ENCODE measurements around the gene ANKS6.
"Not testable (repeated sequence)": the region's sequence is repeated elsewhere in the genome, so short reads cannot be mapped to it uniquely, and the experiment has no call there.

The ANKS6 gene

DNA sequence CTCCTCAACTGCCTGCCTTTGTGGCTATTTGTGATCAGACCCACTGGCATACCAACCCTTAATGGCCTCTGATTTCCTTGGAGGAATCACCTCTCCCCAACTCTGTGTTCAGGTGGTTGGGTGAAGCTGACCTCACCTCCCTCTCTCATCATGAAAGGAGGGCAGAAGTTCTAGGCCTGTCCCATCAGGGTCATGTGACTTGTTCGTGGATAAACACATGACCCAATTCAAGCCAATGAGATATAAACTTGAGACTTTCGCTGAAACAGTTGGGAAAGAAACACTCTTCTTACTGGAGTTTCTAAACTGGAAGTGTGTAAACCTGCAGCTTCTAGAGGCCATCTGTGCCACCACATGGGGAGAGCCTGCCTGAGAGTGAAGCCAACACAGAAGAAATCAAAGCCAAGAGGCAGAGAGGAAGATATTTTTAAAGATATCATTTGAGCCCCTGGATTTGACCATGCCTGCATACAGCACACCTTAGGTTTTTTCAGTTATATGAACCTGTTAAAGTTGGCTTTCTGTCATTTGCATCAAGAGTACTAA, 93.4 kb downstream of the ANKS6 start:
- no peak for DNase-seq (ENCODE audit: low read depth in 2 of 2)

DNA sequence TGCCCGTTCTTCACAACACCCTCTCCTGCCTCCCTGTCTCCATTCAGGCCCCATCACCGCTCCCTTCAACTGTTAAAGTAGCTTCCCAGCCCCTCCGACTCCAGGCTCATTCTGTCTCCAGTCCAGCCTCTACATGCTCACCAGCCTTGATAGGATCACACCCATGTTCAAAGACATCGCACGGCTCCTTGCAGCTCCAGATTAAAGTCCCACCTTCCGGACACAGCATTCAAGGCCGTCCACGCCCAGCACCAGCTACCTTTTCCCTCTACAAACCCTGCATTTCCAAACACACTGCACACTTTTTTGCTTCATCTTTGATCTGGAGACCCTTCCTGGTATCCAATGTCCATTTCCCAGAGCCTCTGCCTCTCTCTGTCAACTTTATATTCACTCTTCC, 94.0 kb downstream of the ANKS6 start:
- no peak for DNase-seq (ENCODE audit: low read depth in 2 of 2)

DNA sequence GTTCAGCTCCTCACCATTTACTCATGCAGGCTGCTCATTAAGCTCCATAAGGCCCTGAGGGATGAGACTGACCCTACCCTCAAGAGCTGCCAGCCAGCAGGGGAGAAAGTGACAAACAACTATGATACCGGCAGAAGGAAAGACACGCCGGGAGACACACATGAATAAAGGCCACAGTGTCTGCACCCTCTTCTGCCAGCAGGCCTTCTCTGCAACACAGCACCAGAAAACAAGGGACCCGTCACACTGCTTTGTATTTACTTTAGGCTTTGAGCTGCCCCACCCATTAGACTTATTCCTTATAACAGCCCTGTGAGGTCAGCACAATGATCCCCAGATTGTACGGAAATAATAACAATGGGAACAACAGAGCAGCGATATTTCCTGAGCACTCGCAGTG, 94.8 kb downstream of the ANKS6 start:
- no peak for DNase-seq (ENCODE audit: low read depth in 2 of 2)

DNA sequence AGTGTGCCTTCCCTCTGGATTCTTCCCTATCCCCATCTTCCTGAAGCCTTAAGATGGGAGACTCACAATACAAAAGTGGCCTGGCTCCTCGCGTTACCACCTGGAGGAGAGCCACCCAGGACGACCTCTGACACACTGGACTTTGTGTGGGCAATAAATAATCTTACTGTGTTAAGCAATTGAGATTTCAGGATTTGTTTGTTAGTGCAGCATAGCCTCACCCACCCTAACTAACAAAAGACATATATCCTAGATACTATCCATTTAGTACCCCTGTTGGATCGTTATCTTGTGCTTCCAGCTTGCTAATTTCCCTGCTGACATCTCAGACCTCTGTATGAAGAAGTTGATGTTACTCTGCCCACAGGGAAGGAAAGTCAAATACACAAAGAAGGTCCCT, 95.6 kb downstream of the ANKS6 start:
- DNase-seq (ENCODE audit: low read depth in 2 of 2) = no peak

DNA sequence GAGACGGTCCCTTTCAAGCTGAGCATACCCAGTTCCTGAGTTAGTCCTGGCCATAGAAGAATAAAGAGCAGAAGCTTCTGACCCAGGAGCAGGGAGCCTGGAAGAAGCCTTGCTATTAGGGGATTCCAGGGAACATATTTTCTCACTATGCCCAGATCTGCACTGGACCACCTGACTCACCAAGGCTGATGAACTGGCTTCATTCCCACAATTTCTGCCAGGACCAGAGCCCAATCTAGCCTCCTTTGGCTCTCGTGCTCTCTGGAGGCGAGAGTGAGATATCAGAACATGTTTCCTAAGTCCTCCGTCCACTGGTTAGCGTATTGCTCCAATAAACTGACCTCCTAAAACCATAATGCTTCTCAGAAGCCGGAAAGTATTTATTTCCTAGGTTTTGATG, 97.5 kb downstream of the ANKS6 start:
- DNase-seq (ENCODE audit: low read depth in 2 of 2) = no peak

DNA sequence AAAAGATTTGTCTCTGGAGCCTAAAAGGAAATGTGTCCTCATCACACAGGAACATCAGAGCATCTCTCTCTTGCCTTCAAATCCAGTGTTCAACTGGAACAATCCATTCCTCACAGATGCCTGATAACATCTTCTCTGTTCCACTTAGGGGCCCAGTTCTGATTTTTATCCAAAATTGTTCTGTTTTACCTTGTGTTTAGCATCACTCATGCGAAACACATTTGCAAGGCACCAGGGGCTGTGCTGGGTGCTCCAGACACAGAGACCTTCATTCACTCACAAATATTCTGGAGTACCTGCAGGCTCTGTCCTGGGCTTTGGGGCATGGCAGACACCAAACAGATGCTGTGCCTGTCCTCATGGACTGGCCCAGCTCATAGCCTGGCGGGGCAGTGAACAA, 101.4 kb downstream of the ANKS6 start:
- DNase-seq (ENCODE audit: low read depth in 2 of 2) = no peak

DNA sequence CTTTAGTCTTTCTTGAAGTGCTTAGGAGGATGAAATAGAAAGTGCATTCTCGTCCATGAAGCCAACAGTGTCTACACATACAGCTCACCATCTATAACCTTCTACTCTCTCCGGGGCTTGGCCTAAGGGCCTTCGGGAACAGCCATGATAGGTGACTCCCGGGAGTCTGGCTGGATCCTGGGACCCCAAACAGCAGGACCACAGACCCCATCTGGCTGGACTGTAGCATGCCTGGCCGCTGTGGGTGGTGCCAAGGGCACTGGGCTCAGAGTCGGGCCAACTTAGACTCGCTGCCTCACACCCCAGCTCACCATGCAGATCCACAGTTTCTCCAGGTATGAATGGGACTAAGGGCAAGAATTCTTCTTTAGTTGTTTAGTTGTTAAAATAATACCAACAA, 104.0 kb downstream of the ANKS6 start:
- no peak for DNase-seq (ENCODE audit: low read depth in 2 of 2)

DNA sequence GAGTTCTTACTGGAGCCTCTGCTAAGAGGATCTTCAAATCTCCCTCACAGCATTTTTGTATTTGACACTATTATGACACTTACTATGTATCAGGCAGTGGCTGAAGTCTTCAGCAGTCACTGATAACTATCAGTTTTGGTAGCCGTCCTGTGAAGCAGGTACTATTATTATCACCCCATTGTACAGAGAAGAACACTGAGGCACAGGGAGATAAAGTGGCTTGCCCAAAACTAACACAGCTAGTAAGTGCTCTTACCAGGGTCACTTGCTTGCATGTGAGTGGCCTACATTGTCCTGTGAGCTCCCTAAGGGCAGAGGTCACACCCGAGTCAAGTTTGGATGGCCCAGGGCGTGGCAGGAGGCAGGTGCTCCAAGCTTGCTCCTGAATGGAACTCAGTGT, 104.5 kb downstream of the ANKS6 start:
- no peak for DNase-seq (ENCODE audit: low read depth in 2 of 2)

DNA sequence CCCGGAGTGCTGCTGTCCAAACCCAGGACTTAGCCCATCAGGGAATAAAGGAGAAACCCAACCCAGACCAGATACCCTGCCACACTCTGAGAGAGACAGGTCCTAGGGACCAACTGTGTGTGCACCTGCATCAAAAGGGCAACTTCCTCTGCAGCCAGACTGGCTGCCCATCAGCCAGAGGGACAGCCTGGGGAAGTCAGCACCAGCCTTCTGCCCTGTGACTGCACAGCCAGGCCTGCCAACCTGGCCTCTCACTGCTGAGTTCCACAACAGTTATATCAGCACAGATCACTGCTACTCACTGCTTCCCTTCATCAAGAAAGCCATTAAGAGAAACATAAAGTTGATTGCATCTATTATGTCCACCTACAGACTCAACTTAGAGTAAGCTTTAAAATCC, 105.7 kb downstream of the ANKS6 start:
- DNase-seq (ENCODE audit: low read depth in 2 of 2) = no peak

DNA sequence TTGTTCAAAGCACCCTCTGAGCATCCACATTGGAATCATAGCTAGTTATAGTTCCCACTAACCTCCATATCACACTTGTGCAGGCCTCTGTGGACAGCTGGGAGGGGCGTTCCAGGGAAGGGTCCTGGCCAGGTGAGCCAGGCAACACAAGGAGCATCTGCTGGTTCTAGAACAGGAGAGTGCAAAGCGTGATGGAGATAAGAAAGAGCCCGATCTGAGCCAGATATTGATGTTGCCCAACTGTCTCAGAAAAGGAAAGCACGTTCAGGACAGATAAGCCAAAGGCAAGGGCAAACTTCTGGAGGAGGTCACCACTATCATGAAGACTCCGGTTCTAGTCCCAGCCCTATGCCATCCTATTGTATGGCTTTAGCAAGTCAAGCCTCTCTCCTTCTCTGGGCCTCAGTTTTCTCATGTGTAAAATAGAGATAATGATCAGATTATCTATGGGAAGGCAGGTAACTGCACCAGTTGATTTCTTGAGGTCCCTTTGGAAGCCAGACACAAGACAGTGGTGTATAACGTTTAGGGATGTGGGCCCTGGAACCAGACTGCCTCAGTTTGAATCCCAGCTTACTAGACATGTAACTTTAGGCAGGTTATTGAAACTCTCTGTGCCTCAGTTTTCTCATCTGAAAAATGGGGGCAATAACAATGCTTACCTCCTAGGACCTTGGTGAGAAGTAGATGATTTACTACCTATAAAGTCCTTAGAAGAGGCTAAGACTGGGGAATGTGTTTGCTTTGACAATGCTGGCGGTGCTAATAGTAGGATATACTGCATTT, 107.5 kb downstream of the ANKS6 start:
- DNase-seq (ENCODE audit: low read depth in 2 of 2) = no peak

DNA sequence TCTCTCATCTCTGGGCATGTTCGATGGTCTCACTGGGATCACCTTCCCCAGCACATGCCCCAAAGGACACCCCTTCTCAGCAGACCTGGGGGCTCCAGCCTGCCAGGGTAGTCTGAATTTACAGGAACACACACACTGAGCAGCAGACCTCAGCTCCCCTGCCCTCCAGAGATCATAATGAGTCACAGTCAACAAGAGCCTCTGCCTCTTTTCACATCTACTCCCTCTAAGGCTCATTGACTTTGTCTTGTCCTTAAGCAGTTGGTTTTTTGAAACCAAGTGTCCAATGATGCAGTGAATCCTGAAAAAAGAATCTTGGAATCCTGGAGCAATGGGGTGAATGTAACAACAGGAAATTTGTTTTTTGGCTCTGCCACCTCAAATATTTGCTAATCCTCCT, 108.4 kb downstream of the ANKS6 start:
- DNase-seq (ENCODE audit: low read depth in 2 of 2) = no peak

DNA sequence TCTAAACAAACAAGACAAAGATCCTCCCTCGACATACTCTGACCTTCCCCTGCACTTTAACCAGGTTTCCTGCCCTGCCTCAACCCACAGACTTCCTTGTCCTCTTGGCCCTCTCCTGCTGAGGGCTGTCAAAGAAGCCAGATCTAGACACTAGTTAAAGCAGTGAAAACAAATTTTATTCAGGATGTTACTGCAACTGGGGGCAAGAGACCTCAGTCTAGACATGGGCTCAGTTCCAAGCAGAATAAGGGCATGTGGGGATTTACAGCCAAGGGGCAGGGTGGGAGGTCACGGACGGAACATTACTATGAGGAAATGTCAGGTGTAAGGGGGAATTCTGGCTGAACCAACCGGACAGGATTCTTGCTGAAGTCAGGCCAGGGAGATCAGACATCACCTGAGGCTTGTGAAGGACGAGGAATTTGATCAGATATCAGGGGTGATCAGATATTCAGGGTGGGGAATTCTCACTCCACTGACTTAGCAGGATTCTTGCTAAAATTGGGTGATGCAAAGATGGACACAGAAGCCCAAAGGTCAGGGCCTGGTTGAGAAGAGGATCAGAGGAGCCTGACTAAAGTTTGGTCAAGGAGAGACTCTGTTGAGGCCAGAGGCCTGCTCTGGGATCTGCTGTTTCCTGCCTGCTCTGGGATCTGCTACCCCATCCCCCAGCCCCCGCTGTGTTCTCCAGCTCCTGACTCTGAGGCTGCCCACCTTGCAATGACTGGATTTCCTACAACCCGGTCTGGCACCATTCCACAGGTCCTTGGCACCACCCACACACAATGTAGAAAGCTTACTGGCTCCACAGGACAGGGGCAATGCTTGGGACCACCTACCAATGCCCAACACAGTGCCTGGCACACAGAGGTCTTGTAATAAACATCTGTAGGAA, 109.1 kb downstream of the ANKS6 start:
- no peak for DNase-seq (ENCODE audit: low read depth in 2 of 2)

DNA sequence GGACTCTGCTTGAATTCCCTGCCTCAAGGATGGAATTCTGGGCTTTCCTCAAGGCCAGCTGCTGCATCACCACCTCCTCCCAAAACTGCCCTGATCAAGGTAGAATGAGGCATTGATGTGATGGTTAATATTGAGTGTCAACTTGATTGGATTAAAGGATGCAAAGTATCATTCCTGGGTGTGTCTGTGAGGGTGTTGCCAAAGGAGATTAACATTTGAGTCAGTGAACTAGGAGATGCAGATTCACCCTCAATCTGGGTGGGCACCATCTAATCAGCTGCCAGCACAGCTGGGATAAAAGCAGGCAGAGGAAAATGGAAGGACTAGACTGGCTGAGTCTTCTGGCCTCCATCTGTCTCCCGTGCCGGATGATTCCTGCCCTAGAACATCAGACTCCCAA, 111.5 kb downstream of the ANKS6 start:
- not testable (repeated sequence) for DNase-seq (ENCODE audit: low read depth in 2 of 2)

Data from stimulated activated CD8-positive, alpha-beta memory T cell treated with anti-CD3 and anti-CD28 coated beads, Interleukin-7, amount 100 ng/mL, for 1 hour (primary cell).